CD14-positive monocyte (primary cell): Measurements from ENCODE around the gene C10orf67. TPM values are rescaled to one million over a fixed set of nuclear protein-coding genes. Genes with fewer than 3 reads are reported as not detected.

Experiments used
- DNase-seq, 3 donors: peaks; one replicate each; pipeline ENCODE4 v3.0.0-alpha.2; 2011 to 2022
- H2AFZ ChIP-seq: 2 replicates; pipeline ENCODE4 v1.6.0; 2012; ENCODE audit warnings: mild to moderate bottlenecking, low read depth, low read length, inconsistent platforms; ENCODE audit not compliant: insufficient read depth, poor library complexity, severe bottlenecking
- H3K27ac ChIP-seq, 2 donors: 1 replicate in 1 of 2; 2 replicates in 1 of 2; pipeline ENCODE4 v1.5.1; 2012 to 2013; ENCODE audit warnings: low read length in 2 of 2, control low read depth in 1 of 2, inconsistent platforms in 1 of 2, low read depth in 1 of 2, mild to moderate bottlenecking in 1 of 2
- H3K27me3 ChIP-seq, 2 donors: one replicate each; pipeline versions ENCODE4 v1.6.0 to v1.6.1; 2011 to 2013; ENCODE audit warnings: low read length in 2 of 2; ENCODE audit not compliant: control insufficient read depth in 2 of 2, insufficient read depth in 2 of 2
- H3K36me3 ChIP-seq, 2 donors: replicated peaks in 1 of 2; 1 replicate in 1 of 2; 2 replicates in 1 of 2; pipeline versions ENCODE4 v1.5.1 to v1.6.1; 2012 to 2013; ENCODE audit warnings: low read length in 2 of 2, control low read depth in 1 of 2, inconsistent platforms in 1 of 2, mild to moderate bottlenecking in 1 of 2; ENCODE audit not compliant: insufficient read depth in 2 of 2, control insufficient read depth in 1 of 2
- H3K4me1 ChIP-seq, 2 donors: 1 replicate in 1 of 2; 2 replicates in 1 of 2; pipeline versions ENCODE4 v1.5.1 to v1.6.1; 2012 to 2013; ENCODE audit warnings: low read length in 2 of 2, control low read depth in 1 of 2, inconsistent platforms in 1 of 2, mild to moderate bottlenecking in 1 of 2, moderate library complexity in 1 of 2; ENCODE audit not compliant: insufficient read depth in 2 of 2, control insufficient read depth in 1 of 2
- H3K4me2 ChIP-seq: replicated peaks from 2 replicates; pipeline ENCODE3; 2012; ENCODE audit warnings: low read length, moderate library complexity, mild to moderate bottlenecking; ENCODE audit not compliant: poor library complexity, severe bottlenecking; ENCODE audit errors: extremely low read depth
- H3K4me3 ChIP-seq, 3 experiments: fragments of 200-600 bp in 1 of 3; sonication (generic) in 1 of 3; replicated peaks in 1 of 3; 1 replicate in 2 of 3; 2 replicates in 1 of 3; pipeline ENCODE4 v1.5.1; 2011 to 2013; ENCODE audit warnings: low read length in 3 of 3, mild to moderate bottlenecking in 3 of 3, control low read depth in 2 of 3, low read depth in 2 of 3, inconsistent platforms in 1 of 3, moderate library complexity in 1 of 3
- H3K79me2 ChIP-seq: 2 replicates; pipeline ENCODE4 v1.6.0; 2012; ENCODE audit warnings: mild to moderate bottlenecking, control low read depth, inconsistent platforms, low read length, moderate library complexity; ENCODE audit not compliant: insufficient read depth
- H3K9ac ChIP-seq: 2 replicates; pipeline ENCODE4 v1.6.0; 2017; ENCODE audit warnings: low read length, mild to moderate bottlenecking; ENCODE audit not compliant: insufficient read depth, poor library complexity, severe bottlenecking
- H3K9me3 ChIP-seq, 2 donors: replicated peaks in 1 of 2; 1 replicate in 1 of 2; 2 replicates in 1 of 2; pipeline versions ENCODE4 v1.5.1 to v1.6.1; 2012 to 2013; ENCODE audit warnings: low read length in 2 of 2, control low read depth in 1 of 2; ENCODE audit not compliant: control insufficient read depth in 1 of 2, insufficient read depth in 1 of 2
- H4K20me1 ChIP-seq: 2 replicates; pipeline ENCODE4 v1.6.0; 2012; ENCODE audit warnings: mild to moderate bottlenecking, low read length, control low read depth, moderate library complexity; ENCODE audit not compliant: insufficient read depth
- H3K27ac Mint-ChIP-seq, 7 donors: one replicate each; pipeline ENCODE4 v1.8.0; 2020; ENCODE audit warnings: mild to moderate bottlenecking in 7 of 7, mixed read lengths in 7 of 7, moderate library complexity in 6 of 7, inconsistent platforms in 2 of 7
- H3K27me3 Mint-ChIP-seq, 3 donors: one replicate each; pipeline ENCODE4 v1.8.0; 2021 to 2022; ENCODE audit warnings: low read depth in 3 of 3, mild to moderate bottlenecking in 3 of 3, mixed read lengths in 3 of 3, moderate library complexity in 3 of 3, inconsistent platforms in 1 of 3
- H3K36me3 Mint-ChIP-seq, 2 donors: one replicate each; pipeline ENCODE4 v1.8.0; 2020; ENCODE audit warnings: mixed read lengths in 2 of 2, inconsistent platforms in 1 of 2, mild to moderate bottlenecking in 1 of 2
- H3K4me1 Mint-ChIP-seq: one replicate; pipeline ENCODE4 v1.8.0; 2020; ENCODE audit warnings: mild to moderate bottlenecking, mixed read lengths
- H3K4me3 Mint-ChIP-seq, 2 donors: one replicate each; pipeline ENCODE4 v1.8.0; 2020; ENCODE audit warnings: mild to moderate bottlenecking in 2 of 2, mixed read lengths in 2 of 2, moderate library complexity in 1 of 2
- H3K9me3 Mint-ChIP-seq, 7 donors: one replicate each; pipeline ENCODE4 v1.8.0; 2020 to 2022; ENCODE audit warnings: mixed read lengths in 7 of 7, mild to moderate bottlenecking in 6 of 7, moderate library complexity in 6 of 7, inconsistent platforms in 2 of 7
- WGBS: methylation state at CpG from one replicate; pipeline ENCODE4 v1.1.5; 2013; ENCODE audit warnings: missing lambda C conversion rate; ENCODE audit not compliant: insufficient coverage; 5-methylcytosine and 5-hydroxymethylcytosine counted together
- intact Hi-C, 2 donors: fragments of 100-400 bp; cut with micrococcal nuclease; formaldehyde crosslinking; loops; one replicate each; pipeline versions ENCODE4 v1.15.0 to v1.15.1; 2023
- polyA plus RNA-seq, 3 donors: library from polyadenylated mRNA; depleted of rRNA in 1 of 3; unstranded in 2 of 3; stranded (reverse) in 1 of 3; fragments of 300-500 nt in 2 of 3; fragments of >200 nt in 1 of 3; fragmentation: Illumina TruSeq in 2 of 3; gene quantifications; 1 replicate in 2 of 3; 2 replicates in 1 of 3; pipeline ENCODE4 v1.2.3, GENCODE V29; 2012 to 2021
- TF ChIP-seq, protein P1 (sequence below): fragments of 200-600 bp; IDR thresholded peaks from one replicate; pipeline ENCODE4 v1.8.0; 2022; ENCODE audit warnings: antibody characterized with exemption, mild to moderate bottlenecking

Gene C10orf67
- polyA plus RNA-seq, 3 donors = not detected

DNA sequence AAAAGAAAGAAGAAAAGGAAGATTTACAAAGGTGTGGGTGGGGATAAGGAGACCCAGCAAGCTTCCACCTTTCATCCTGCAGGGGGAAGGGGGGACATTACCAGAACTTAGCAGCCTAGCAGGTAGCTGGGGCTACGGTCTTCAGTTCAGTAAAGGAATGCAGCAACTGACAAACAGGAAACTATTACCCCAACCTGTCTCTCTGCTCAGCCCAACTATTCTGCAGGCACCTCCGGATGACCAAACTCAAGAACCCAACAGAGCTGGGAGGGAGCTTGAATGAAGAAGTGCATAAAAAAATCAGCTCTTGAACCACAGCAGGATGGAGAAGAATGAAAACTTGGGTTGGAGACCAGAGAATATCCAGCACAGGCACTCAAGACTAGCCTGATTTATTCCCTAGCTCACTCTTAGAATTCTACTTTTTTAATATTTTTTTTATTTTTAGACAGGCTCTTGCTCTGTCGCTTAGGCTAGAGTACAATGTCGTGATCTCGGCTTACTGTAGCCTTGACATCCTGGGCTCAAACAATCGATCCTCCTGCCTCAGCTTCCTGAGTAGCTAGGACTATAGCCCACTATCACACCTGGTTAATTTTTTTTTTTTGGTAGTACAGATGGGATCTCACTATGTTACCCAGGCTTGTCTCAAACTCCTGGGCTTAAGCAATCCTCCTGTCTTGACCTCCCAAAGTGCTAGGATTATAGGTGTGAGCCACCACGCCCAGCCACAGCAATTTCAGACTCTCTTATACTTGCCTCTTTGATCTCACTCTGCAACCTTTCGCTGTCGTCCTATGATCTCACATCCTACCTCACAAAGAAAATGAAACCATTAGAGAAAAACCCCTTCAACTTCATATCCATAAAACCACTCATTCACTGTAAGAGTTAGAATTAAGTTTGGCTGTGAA, 18.5 kb upstream of the C10orf67 start:
- Mint-ChIP-seq H3K36me3 (no peaks in the 10 kb centered on the region), H3K27ac (no peak overlapping the region), H3K9me3 (peaks cover 0 to 4% (median 2%) of the 10 kb centered on the region in 7 donors), H3K4me3 (no peak overlapping the region), H3K4me1 (no peaks in the 10 kb centered on the region), H3K27me3 (peaks cover 5 to 13% (median 7%) of the 10 kb centered on the region in 3 donors)
- WGBS = 100% methylated on average over 1 of the region's 9 CpGs
- no peak overlapping the region for H3K27ac ChIP-seq
- no peaks in the 10 kb centered on the region for H4K20me1 ChIP-seq
- intact Hi-C loops = no loop called here
- peaks cover 0 to 2% of the 10 kb centered on the region in 2 donors for H3K27me3 ChIP-seq
- no peaks in the 10 kb centered on the region for H3K9me3 ChIP-seq
- H3K4me3 ChIP-seq = no peak overlapping the region
- no peaks in the 10 kb centered on the region for H3K36me3 ChIP-seq
- H2AFZ ChIP-seq = no peak overlapping the region
- TF ChIP-seq, protein P1, sequence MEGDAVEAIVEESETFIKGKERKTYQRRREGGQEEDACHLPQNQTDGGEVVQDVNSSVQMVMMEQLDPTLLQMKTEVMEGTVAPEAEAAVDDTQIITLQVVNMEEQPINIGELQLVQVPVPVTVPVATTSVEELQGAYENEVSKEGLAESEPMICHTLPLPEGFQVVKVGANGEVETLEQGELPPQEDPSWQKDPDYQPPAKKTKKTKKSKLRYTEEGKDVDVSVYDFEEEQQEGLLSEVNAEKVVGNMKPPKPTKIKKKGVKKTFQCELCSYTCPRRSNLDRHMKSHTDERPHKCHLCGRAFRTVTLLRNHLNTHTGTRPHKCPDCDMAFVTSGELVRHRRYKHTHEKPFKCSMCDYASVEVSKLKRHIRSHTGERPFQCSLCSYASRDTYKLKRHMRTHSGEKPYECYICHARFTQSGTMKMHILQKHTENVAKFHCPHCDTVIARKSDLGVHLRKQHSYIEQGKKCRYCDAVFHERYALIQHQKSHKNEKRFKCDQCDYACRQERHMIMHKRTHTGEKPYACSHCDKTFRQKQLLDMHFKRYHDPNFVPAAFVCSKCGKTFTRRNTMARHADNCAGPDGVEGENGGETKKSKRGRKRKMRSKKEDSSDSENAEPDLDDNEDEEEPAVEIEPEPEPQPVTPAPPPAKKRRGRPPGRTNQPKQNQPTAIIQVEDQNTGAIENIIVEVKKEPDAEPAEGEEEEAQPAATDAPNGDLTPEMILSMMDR = no peak
- H3K79me2 ChIP-seq = no peaks in the 10 kb centered on the region
- H3K4me1 ChIP-seq = no peaks in the 10 kb centered on the region
- H3K4me2 ChIP-seq = no peak overlapping the region
- H3K9ac ChIP-seq = no peak overlapping the region
- no peak for DNase-seq

DNA sequence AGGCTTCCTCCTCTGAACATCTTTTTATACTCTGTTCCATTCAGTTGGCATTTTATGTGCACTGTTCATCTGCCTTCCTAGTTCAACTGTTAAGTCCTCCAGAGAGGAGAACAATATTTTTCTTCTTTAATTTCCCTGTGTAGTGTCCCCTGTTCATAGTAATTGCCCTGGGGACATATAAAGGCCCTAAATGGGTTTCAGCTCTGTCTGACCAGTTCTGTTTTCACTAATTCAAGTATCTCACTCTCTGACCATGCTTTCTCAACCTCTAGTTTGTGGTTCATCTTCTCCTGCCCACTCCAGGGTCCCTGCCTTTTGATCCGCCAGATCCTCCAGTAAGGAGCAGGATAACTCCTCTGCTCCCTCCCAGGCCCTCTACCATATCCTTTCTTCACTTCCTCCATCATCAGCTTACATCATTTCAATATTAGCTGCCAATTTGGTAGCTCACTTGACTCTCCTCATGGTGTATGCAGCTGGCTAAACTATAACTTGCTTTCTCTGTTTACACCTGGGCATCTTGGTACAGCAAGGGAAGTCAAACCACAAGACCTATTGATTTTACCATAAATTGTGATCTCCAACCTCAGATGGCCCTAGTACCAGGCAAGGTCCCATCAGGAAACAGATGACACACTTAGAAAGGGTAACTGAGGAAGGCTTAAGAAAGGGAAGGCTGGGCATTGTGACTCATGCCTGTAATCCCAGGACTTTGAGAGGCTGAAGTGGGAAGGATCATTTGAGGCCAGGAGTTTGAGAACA, 17.7 kb upstream of the C10orf67 start:
- Histone ChIP-seq H3K4me1 (no peaks in the 10 kb centered on the region), H3K36me3 (no peaks in the 10 kb centered on the region), H3K9me3 (no peaks in the 10 kb centered on the region), H3K9ac (no peak overlapping the region), H2AFZ (no peak overlapping the region), H3K4me2 (no peak overlapping the region), H3K27me3 (peaks cover 0 to 2% of the 10 kb centered on the region in 2 donors), H3K4me3 (no peak overlapping the region), H3K27ac (no peak overlapping the region), H3K79me2 (no peaks in the 10 kb centered on the region), H4K20me1 (no peaks in the 10 kb centered on the region)
- WGBS = 100% methylated on average over 1 of the region's 1 CpG
- Mint-ChIP-seq H3K27me3 (peaks cover 5 to 15% (median 12%) of the 10 kb centered on the region in 3 donors), H3K9me3 (peaks cover 0 to 4% (median 2%) of the 10 kb centered on the region in 7 donors), H3K27ac (peak overlapping the region in 1 of 7 donors; percentile 20), H3K4me3 (no peak overlapping the region), H3K4me1 (no peaks in the 10 kb centered on the region), H3K36me3 (no peaks in the 10 kb centered on the region)
- intact Hi-C loops = no loop called here
- DNase-seq = no peak
- TF ChIP-seq, protein P1 = no peak
